H9 (cell line): ENCODE measurements around the gene ANAPC16. TPM values are rescaled to one million over a fixed set of nuclear protein-coding genes. Genes with fewer than 3 reads are reported as not detected.

Experiments used
- DNase-seq: peaks from one replicate; pipeline ENCODE4 v3.0.0-alpha.2; 2017
- H2AFZ ChIP-seq: one replicate; pipeline ENCODE4 v1.6.1; 2013; ENCODE audit warnings: mild to moderate bottlenecking, low read length, control low read depth, moderate library complexity
- H2AK5ac ChIP-seq: 2 replicates; pipeline ENCODE4 v1.6.1; 2013; ENCODE audit warnings: low read length, control low read depth, mixed read lengths; ENCODE audit not compliant: insufficient read length
- H2BK120ac ChIP-seq: one replicate; pipeline ENCODE4 v1.6.1; 2013; ENCODE audit warnings: low read depth, mild to moderate bottlenecking, low read length, control low read depth, inconsistent platforms; ENCODE audit not compliant: poor library complexity, severe bottlenecking
- H2BK12ac ChIP-seq: 2 replicates; pipeline ENCODE4 v1.6.1; 2013; ENCODE audit warnings: low read length, control low read depth, mixed read lengths, low read depth; ENCODE audit not compliant: insufficient read length
- H2BK15ac ChIP-seq: 2 replicates; pipeline ENCODE4 v1.6.1; 2013; ENCODE audit warnings: low read depth, low read length, control low read depth
- H2BK20ac ChIP-seq: one replicate; pipeline ENCODE4 v1.6.1; 2013; ENCODE audit warnings: low read depth, mild to moderate bottlenecking, low read length, control low read depth, inconsistent platforms; ENCODE audit not compliant: poor library complexity, severe bottlenecking
- H2BK5ac ChIP-seq: 2 replicates; pipeline ENCODE4 v1.6.1; 2013; ENCODE audit warnings: low read length, control low read depth, mixed read lengths; ENCODE audit not compliant: insufficient read length
- H3K14ac ChIP-seq: 2 replicates; pipeline ENCODE4 v1.6.1; 2013; ENCODE audit warnings: low read length, control low read depth; ENCODE audit not compliant: insufficient read depth
- H3K18ac ChIP-seq: 2 replicates; pipeline ENCODE4 v1.6.1; 2013; ENCODE audit warnings: low read depth, mild to moderate bottlenecking, mixed read lengths, low read length, control low read depth; ENCODE audit not compliant: insufficient read length
- H3K23ac ChIP-seq: 2 replicates; pipeline ENCODE4 v1.6.1; 2013; ENCODE audit warnings: low read length, control low read depth, mixed read lengths, low read depth; ENCODE audit not compliant: insufficient read length
- H3K23me2 ChIP-seq: 2 replicates; pipeline ENCODE4 v1.6.1; 2013; ENCODE audit warnings: low read depth, mild to moderate bottlenecking, mixed read lengths, low read length, control low read depth; ENCODE audit not compliant: insufficient read length, poor library complexity, severe bottlenecking
- H3K27ac ChIP-seq: 2 replicates; pipeline ENCODE4 v1.5.1; 2013; ENCODE audit warnings: low read length, control low read depth, mixed read lengths, low read depth; ENCODE audit not compliant: insufficient read length
- H3K27me3 ChIP-seq: 2 replicates; pipeline ENCODE4 v1.6.1; 2013; ENCODE audit warnings: low read length, control low read depth, inconsistent platforms; ENCODE audit not compliant: insufficient read depth
- H3K4ac ChIP-seq: 2 replicates; pipeline ENCODE4 v1.6.1; 2013; ENCODE audit warnings: low read depth, mild to moderate bottlenecking, control low read depth, inconsistent platforms, low read length, moderate library complexity
- H3K4me1 ChIP-seq: 2 replicates; pipeline ENCODE4 v1.6.1; 2013; ENCODE audit warnings: low read length, control low read depth, inconsistent platforms; ENCODE audit not compliant: insufficient read depth
- H3K4me2 ChIP-seq: 2 replicates; pipeline ENCODE4 v1.6.1; 2013; ENCODE audit warnings: low read length, control low read depth, mixed read lengths; ENCODE audit not compliant: insufficient read length, insufficient read depth
- H3K56ac ChIP-seq: 2 replicates; pipeline ENCODE4 v1.6.1; 2013; ENCODE audit warnings: low read depth, mild to moderate bottlenecking, mixed read lengths, low read length, control low read depth; ENCODE audit not compliant: insufficient read length
- H3K79me1 ChIP-seq: 2 replicates; pipeline ENCODE4 v1.6.1; 2013; ENCODE audit warnings: low read depth, mild to moderate bottlenecking, moderate library complexity, low read length, control low read depth, inconsistent platforms; ENCODE audit not compliant: insufficient read depth, poor library complexity, severe bottlenecking
- H3K79me2 ChIP-seq: 2 replicates; pipeline ENCODE4 v1.6.1; 2013; ENCODE audit warnings: low read length, control low read depth, inconsistent platforms; ENCODE audit not compliant: insufficient read depth
- H3K9ac ChIP-seq: 2 replicates; pipeline ENCODE4 v1.6.1; 2013; ENCODE audit warnings: low read length, control low read depth, mixed read lengths; ENCODE audit not compliant: insufficient read length; ENCODE audit errors: extremely low read depth
- H3K9me3 ChIP-seq: one replicate; pipeline ENCODE4 v1.6.1; 2013; ENCODE audit warnings: low read depth, low read length, inconsistent platforms; ENCODE audit not compliant: control insufficient read depth
- H3T11ph ChIP-seq: one replicate; pipeline ENCODE4 v1.6.1; 2013; ENCODE audit warnings: mild to moderate bottlenecking, low read length, control low read depth, inconsistent platforms
- H4K20me1 ChIP-seq: one replicate; pipeline ENCODE4 v1.6.1; 2013; ENCODE audit not compliant: control insufficient read depth, insufficient read length, insufficient read depth
- H4K5ac ChIP-seq: 2 replicates; pipeline ENCODE4 v1.6.1; 2013; ENCODE audit warnings: low read depth, mild to moderate bottlenecking, mixed read lengths, low read length, control low read depth; ENCODE audit not compliant: insufficient read length
- H4K8ac ChIP-seq: replicated peaks from 2 replicates; pipeline ENCODE4 v1.6.1; 2013; ENCODE audit warnings: low read length, control low read depth, mixed read lengths, low read depth; ENCODE audit not compliant: insufficient read length
- H4K91ac ChIP-seq: 2 replicates; pipeline ENCODE4 v1.6.1; 2013; ENCODE audit warnings: low read depth, mild to moderate bottlenecking, moderate library complexity, mixed read lengths, low read length, control low read depth; ENCODE audit not compliant: insufficient read length
- H3K27ac Mint-ChIP-seq, 3 experiments: 2 replicates in 2 of 3; 3 replicates in 1 of 3; pipeline ENCODE4 v1.8.0; 2020 to 2021; ENCODE audit warnings: mixed read lengths in 3 of 3, mild to moderate bottlenecking in 1 of 3, moderate library complexity in 1 of 3
- H3K27me3 Mint-ChIP-seq: 2 replicates; pipeline ENCODE4 v1.8.0; 2021; ENCODE audit warnings: low read depth, mild to moderate bottlenecking, moderate library complexity, mixed read lengths
- H3K36me3 Mint-ChIP-seq, 3 experiments: 2 replicates in 2 of 3; 3 replicates in 1 of 3; pipeline ENCODE4 v1.8.0; 2020 to 2021; ENCODE audit warnings: low read depth in 3 of 3, mixed read lengths in 3 of 3; ENCODE audit not compliant: insufficient read depth in 1 of 3
- H3K4me1 Mint-ChIP-seq, 2 experiments: 2 replicates each; pipeline ENCODE4 v1.8.0; 2020; ENCODE audit warnings: mixed read lengths in 2 of 2
- H3K4me3 Mint-ChIP-seq, 2 experiments: 2 replicates in 1 of 2; 3 replicates in 1 of 2; pipeline ENCODE4 v1.8.0; 2020 to 2021; ENCODE audit warnings: mild to moderate bottlenecking in 2 of 2, mixed read lengths in 2 of 2, moderate library complexity in 1 of 2
- H3K9me3 Mint-ChIP-seq, 2 experiments: 2 replicates in 1 of 2; 3 replicates in 1 of 2; pipeline ENCODE4 v1.8.0; 2020; ENCODE audit warnings: mild to moderate bottlenecking in 2 of 2, mixed read lengths in 2 of 2, moderate library complexity in 1 of 2
- CTCF ChIP-seq: fragments of 200-600 bp; sonication (generic); conservative IDR thresholded peaks from 3 replicates; pipeline ENCODE4 v1.8.0; 2021; ENCODE audit warnings: antibody characterized with exemption, mild to moderate bottlenecking
- WGBS: extraction: QIAGEN DNeasy Blood & Tissue Kit; methylation state at CpG from one replicate; pipeline ENCODE4 v1.1.7; 2013; ENCODE audit warnings: missing lambda C conversion rate, low lambda C conversion rate, mixed read lengths; ENCODE audit not compliant: insufficient read length; ENCODE audit errors: extremely low coverage; 5-methylcytosine and 5-hydroxymethylcytosine counted together
- total RNA-seq: library from RNA; stranded (reverse); gene quantifications from 2 replicates; pipeline ENCODE4 v1.2.1, GENCODE V29; 2021

ANAPC16 gene
- total RNA-seq, 1 experiment from 2014 or later = 66.6 TPM

GRCh38 chr10:72177454-72177853, 38.4 kb upstream of the ANAPC16 start:
- no peak overlapping the region for H3K27ac ChIP-seq
- no peak overlapping the region for H3K14ac ChIP-seq
- WGBS = no CpG with 5 or more reads among the region's 2 CpGs

More at GRCh38 chr10:72177454-72177853, 38.4 kb upstream of the ANAPC16 start:
- no peaks in the 10 kb centered on the region; a peak in 1 of 4 replicates for H3K4me1 Mint-ChIP-seq
- TF ChIP-seq CTCF = no peak
- H2AFZ ChIP-seq = no peak overlapping the region
- H3K23me2 ChIP-seq = no peaks in the 10 kb centered on the region
- peaks cover 7 to 22% (median 8%) of the 10 kb centered on the region in 3 experiments; a peak in 5 of 7 replicates for H3K36me3 Mint-ChIP-seq
- no peak overlapping the region for H4K8ac ChIP-seq
- H3K79me2 ChIP-seq = no peaks in the 10 kb centered on the region
- no peak overlapping the region for H3K9ac ChIP-seq
- no peak overlapping the region for H3T11ph ChIP-seq
- no peaks in the 10 kb centered on the region for H3K27me3 Mint-ChIP-seq
- H2AK5ac ChIP-seq = no peak overlapping the region
- no peak for DNase-seq
- H3K27ac Mint-ChIP-seq = no peak overlapping the region
- H3K18ac ChIP-seq = no peak overlapping the region
- no peak overlapping the region for H3K4ac ChIP-seq
- no peak overlapping the region for H3K4me3 Mint-ChIP-seq
- H3K23ac ChIP-seq = no peak overlapping the region
- H2BK15ac ChIP-seq = no peak overlapping the region
- H4K91ac ChIP-seq = no peak overlapping the region
- no peak overlapping the region for H2BK12ac ChIP-seq
- H3K27me3 ChIP-seq = no peaks in the 10 kb centered on the region
- H3K79me1 ChIP-seq = no peaks in the 10 kb centered on the region
- no peaks in the 10 kb centered on the region for H4K20me1 ChIP-seq
- no peak overlapping the region for H2BK20ac ChIP-seq
- no peaks in the 10 kb centered on the region for H3K9me3 ChIP-seq
- no peak overlapping the region for H4K5ac ChIP-seq
- no peak overlapping the region for H3K4me2 ChIP-seq
- no peak overlapping the region for H3K56ac ChIP-seq
- no peaks in the 10 kb centered on the region for H3K4me1 ChIP-seq
- no peak overlapping the region for H2BK5ac ChIP-seq
- H2BK120ac ChIP-seq = no peak overlapping the region
- H3K9me3 Mint-ChIP-seq = no peaks in the 10 kb centered on the region
